ENCODE measurements around the gene CNTN4.

GRCh38 chr3:2659896-2660295, 561.2 kb downstream of the CNTN4 start:
- TF ChIP-seq CTCF (IDR thresholded peaks at IDR 0.05) (no peak), POLR2A (IDR thresholded peaks at IDR 0.05) (no peak)

All from body of pancreas (tissue), 4 donors.